Measurements from ENCODE around the gene ISCA2. TPM values are rescaled to one million over a fixed set of nuclear protein-coding genes. Genes with fewer than 3 reads are reported as not detected.

The ISCA2 gene
- total and polyA plus RNA-seq, 9 of the 15 experiments (the other 6 are each of a cell fraction or from before 2014, with no cell fraction given) = 5.0 to 36.7 (median 18.1) TPM

- DNase-seq (ENCODE audit: extremely low read depth in 1 of 4, low spot score in 3 of 4) = no peak
- H3K79me2 ChIP-seq (ENCODE audit: control insufficient read depth, insufficient read depth, low read length) = no peaks in the 10 kb centered on the region
- in situ Hi-C loops (cut with MboI) (no loop called here), intact Hi-C loops (cut with micrococcal nuclease) (no loop called here)
- ChIA-PET POLR2A (no interaction called here), CTCF (ENCODE audit: low intra/inter-chr PET ratio) (no interaction called here)
- no peak for ATAC-seq
- no peaks in the 10 kb centered on the region; a peak in 1 of 5 replicates for H3K4me1 ChIP-seq (replicated peaks in 1 of 2; ENCODE audit: control insufficient read depth in 2 of 2, insufficient read depth in 2 of 2, low read length in 2 of 2)
- H2AFZ ChIP-seq (ENCODE audit: low read depth, low read length) = no peak overlapping the region
- 3% methylated on average over 3 of the region's 3 CpGs for WGBS (ENCODE audit: insufficient coverage, low coverage, missing lambda C conversion rate)
- no peak overlapping the region for H3K4me3 ChIP-seq
- H4K20me1 ChIP-seq (replicated peaks; ENCODE audit: control insufficient read depth, insufficient read depth, low read length) = no peaks in the 10 kb centered on the region; the same call in 1 of the 2 replicates
- BruUV-seq (replicated peaks) = no TSS peak
- no peak for FAIRE-seq
- no peak overlapping the region for H3K27ac ChIP-seq (ENCODE audit: extremely low read depth, low read depth, low read length)
- no peaks in the 10 kb centered on the region for H3K9me3 ChIP-seq (replicated peaks; ENCODE audit: control insufficient read depth, insufficient read depth, low read depth, low read length)
- H3K9me1 ChIP-seq (ENCODE audit: control insufficient read depth, insufficient read depth, low read length) = no peaks in the 10 kb centered on the region
- no peak overlapping the region for H3K9ac ChIP-seq (ENCODE audit: insufficient read depth in 1 of 2, low read depth in 2 of 2, low read length in 2 of 2)
- H3K36me3 ChIP-seq (ENCODE audit: control insufficient read depth, insufficient read depth, low read length) = no peaks in the 10 kb centered on the region
- TF ChIP-seq ZNF79 (CRISPR knock-in tag; IDR thresholded peaks at IDR 0.05; ENCODE audit: low read depth) (no peak), MCM5 (IDR thresholded peaks at IDR 0.05; ENCODE audit: low read depth) (no peak)
- H3K4me2 ChIP-seq (ENCODE audit: insufficient read depth, low read length) = no peak overlapping the region
- H3K27me3 ChIP-seq (ENCODE audit: control insufficient read depth in 2 of 2, insufficient read depth in 2 of 2, low read length in 2 of 2) = peaks cover 7 to 66% of the 10 kb centered on the region in 2 experiments; a peak in 4 of 5 replicates
These were observed 30.6 kb upstream of the ISCA2 start for GRCh38 chr14:74462993-74463392.

- no TSS peak for BruUV-seq (replicated peaks)
- intact Hi-C loops (cut with micrococcal nuclease) (no loop called here), in situ Hi-C loops (cut with MboI) (no loop called here)
- H3K9me1 ChIP-seq (ENCODE audit: control insufficient read depth, insufficient read depth, low read length) = no peaks in the 10 kb centered on the region
- H3K4me2 ChIP-seq (ENCODE audit: insufficient read depth, low read length) = no peak overlapping the region
- peaks cover 6 to 62% of the 10 kb centered on the region in 2 experiments; a peak in 4 of 5 replicates for H3K27me3 ChIP-seq (ENCODE audit: control insufficient read depth in 2 of 2, insufficient read depth in 2 of 2, low read length in 2 of 2)
- 1% methylated on average over 5 of the region's 5 CpGs for WGBS (ENCODE audit: insufficient coverage, low coverage, missing lambda C conversion rate)
- CTCF ChIA-PET (ENCODE audit: low intra/inter-chr PET ratio) = no interaction called here
- no peaks in the 10 kb centered on the region for H3K36me3 ChIP-seq (ENCODE audit: control insufficient read depth, insufficient read depth, low read length)
- ATAC-seq (no peak), DNase-seq (ENCODE audit: extremely low read depth in 1 of 4, low spot score in 3 of 4) (no peak), FAIRE-seq (no peak)
- H3K9me3 ChIP-seq (replicated peaks; ENCODE audit: control insufficient read depth, insufficient read depth, low read depth, low read length) = no peaks in the 10 kb centered on the region
- POLR2A ChIA-PET = no interaction called here
- H3K27ac ChIP-seq (ENCODE audit: extremely low read depth, low read depth, low read length) = no peak overlapping the region
- no peak overlapping the region for H2AFZ ChIP-seq (ENCODE audit: low read depth, low read length)
- H3K9ac ChIP-seq (ENCODE audit: insufficient read depth in 1 of 2, low read depth in 2 of 2, low read length in 2 of 2) = no peak overlapping the region
- H4K20me1 ChIP-seq (replicated peaks; ENCODE audit: control insufficient read depth, insufficient read depth, low read length) = no peaks in the 10 kb centered on the region; the same call in 1 of the 2 replicates
- no peak overlapping the region for H3K4me3 ChIP-seq
- no peaks in the 10 kb centered on the region for H3K79me2 ChIP-seq (ENCODE audit: control insufficient read depth, insufficient read depth, low read length)
- no peaks in the 10 kb centered on the region; a peak in 1 of 5 replicates for H3K4me1 ChIP-seq (replicated peaks in 1 of 2; ENCODE audit: control insufficient read depth in 2 of 2, insufficient read depth in 2 of 2, low read length in 2 of 2)
- TF ChIP-seq TRIM25 (IDR thresholded peaks at IDR 0.05; ENCODE audit: borderline replicate concordance) (no peak), BRCA1 (IDR thresholded peaks at IDR 0.05) (no peak), BRCA1 (CRISPR knock-in tag; IDR thresholded peaks at IDR 0.05) (no peak), NKRF (IDR thresholded peaks at IDR 0.05; ENCODE audit: borderline replicate concordance) (no peak), GMEB1 (CRISPR knock-in tag; IDR thresholded peaks at IDR 0.05) (no peak), TEAD2 (tag; IDR thresholded peaks at IDR 0.05) (no peak), NR4A1 (CRISPR knock-in tag; IDR thresholded peaks at IDR 0.05) (no peak), NR4A1 (tag; IDR thresholded peaks at IDR 0.05) (no peak)
These were observed 29.9 kb upstream of the ISCA2 start for GRCh38 chr14:74463697-74464096.

Measured in K562 (cell line).